Raji (cell line): ENCODE results near the gene HEG1.

Experiments
- POLR2A ChIP-seq: IDR thresholded peaks from 2 replicates; pipeline ENCODE4 v1.6.1; 2011; ENCODE audit warnings: low read depth, low read length, control low read depth; ENCODE audit not compliant: insufficient read depth

Gene HEG1

DNA sequence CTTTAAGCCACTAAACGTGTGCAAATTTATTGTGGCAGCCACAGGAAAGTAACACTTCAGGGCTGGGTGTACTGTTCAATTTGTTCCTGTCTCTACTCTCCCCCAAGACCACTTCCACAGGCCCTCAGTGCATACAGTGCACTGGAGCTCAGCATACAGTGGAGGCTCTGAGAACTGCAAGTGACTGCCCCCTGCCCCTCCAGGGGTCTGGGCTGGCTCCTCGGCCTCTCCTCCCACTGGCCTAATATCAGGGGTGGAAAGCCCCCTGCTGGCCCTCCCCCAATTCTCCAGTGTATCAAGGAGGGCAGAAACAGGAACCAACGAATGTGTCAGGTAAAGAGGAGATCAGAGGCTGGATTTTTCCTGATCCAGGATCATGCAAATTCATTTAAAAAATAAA lies 19.9 kb upstream of the HEG1 start:
- no peak for TF ChIP-seq POLR2A

DNA sequence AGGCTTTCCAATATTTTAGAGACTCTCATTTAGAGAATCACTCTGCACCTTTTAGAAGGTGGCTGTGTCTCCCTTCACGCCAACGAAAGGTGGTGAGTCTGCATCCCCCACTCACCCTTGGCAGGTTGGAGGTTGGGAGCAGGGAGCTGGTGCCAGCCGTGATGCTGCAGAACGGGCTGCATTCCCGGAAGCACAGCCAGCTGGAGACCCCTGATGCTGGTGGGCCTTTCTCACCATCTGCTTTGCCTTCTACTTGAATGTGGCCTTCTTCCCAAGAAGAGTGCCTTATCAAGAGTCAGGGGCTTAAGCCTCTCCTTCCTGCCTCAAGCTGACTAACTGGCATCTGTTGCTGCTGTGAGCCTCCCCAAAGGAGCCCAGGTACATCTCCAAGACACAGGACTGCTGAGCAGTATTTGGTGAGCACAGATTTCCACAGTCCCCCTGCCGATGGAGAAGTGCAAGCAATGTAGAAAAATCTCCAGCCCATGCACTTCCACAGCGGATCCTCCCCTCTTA lies 17.7 kb upstream of the HEG1 start:
- TF ChIP-seq POLR2A: no peak

DNA sequence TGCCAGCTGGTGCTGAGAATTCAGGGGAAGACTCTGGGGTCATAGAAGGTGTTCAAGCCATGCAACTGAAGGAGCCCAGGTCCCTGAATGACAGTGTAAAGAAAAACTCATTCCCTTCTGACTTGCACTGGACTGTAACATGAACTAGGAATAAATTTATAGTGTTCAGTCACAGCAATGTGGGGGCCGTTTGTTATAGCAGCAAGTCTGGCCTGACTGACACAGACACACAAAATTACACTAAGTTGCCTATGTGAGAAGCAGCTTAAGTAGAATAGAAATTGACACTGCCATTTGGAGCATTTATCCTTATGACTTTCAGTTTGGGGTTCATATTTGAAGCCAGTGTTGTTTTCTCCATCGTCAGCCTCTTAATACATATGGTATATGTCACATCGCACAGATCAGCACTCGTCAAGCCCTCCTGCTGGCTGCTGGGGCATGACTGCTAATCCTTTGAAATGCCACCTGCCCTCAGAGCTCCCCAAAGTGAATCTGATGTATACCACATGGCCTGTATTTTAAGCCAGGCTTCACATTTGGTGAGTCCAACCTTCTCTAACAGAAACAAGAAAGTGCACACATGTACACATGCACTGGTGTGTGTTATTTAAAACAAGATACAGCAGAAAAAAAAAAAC lies 17.1 kb upstream of the HEG1 start:
- TF ChIP-seq POLR2A: no peak

DNA sequence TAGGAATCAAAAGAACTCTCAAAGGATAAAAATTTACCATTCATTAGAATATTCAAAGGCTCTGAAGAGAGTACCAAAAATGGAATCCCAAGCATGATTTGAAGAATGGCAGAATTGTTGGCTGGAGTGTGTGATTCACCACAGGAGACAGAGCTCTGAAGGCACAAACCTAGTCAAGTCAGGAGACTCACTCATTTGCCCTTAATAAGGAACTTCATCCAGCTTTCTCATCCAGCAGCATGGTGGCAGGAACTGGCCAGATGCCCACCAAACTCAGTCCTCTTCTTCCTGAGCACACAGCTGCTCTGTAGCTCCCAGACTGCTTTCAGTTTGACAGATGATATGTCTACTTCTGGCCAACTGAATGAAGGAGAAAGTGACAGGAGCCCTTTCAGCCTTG lies 16.5 kb upstream of the HEG1 start:
- TF ChIP-seq POLR2A: no peak

DNA sequence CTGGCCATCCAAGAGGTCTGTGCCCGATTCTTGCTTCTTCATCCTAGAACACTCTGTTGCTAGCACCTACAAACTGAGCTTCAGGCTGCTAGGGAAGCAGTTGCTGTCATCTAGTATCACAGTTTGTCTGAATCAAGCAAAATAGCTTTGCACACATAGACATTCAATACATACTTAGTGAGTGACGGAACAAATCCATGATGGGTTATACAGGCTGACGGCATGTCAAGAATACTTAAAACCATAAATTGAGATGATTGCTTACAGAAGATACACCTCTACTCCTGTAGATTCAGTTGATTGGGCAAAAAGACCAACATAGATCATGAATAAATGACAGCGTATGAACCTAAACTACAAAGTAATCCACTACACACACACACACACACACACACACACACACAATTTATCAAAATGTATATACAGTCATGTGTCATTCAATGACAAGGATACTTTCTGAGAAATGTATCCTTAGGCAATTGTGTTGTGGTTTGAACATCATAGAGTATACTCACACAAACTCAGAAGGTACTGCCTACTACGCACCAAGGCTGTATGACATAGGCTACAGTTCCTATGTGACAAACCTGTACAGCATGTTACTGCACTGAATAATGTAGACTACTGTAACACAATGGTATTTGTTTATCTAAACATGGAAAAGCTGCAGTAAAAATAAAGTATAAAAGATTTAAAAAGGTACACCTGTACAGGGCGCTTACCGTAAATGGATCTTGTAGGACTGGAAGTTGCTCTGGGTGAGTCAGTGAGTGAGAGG lies 14.4 kb upstream of the HEG1 start:
- TF ChIP-seq POLR2A: no peak

DNA sequence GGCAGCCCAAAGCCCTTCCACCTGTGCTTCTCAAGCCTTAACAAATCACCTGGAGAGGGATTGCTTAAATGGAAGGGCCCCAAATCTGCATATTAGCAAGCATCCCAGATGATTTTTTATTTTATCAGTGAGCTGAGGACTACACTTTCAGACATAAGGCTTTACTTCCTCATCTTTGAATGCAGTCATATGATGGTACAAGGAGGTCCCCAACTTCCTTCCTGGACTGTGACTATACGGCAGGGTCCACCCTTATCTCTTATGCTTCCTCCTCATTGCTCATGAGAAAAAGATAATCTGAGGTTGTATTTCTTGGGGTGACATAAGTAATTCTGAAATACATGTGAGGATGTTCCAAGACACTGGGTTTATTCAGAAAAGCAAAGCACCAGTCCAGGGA lies 13.7 kb upstream of the HEG1 start:
- no peak for TF ChIP-seq POLR2A

DNA sequence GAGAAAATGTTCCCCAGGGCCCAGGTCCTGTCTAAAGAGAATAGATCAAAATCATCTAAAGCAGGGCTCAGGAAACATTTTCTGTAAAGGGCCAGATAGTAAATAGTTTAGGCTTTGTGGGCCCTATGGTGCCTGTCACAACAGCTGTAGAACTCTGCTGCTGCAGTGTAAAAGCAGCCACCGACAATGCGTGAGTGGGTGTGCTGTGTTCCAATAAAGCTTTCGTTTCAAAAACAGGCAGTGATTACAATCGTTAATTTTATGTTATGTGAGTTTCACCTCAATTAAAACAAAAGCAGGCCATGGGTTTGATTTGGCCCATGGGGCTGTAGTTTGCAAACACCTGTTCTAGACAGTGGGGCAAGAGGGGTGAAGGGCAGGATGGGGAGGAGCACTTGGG lies 12.5 kb upstream of the HEG1 start:
- no peak for TF ChIP-seq POLR2A

DNA sequence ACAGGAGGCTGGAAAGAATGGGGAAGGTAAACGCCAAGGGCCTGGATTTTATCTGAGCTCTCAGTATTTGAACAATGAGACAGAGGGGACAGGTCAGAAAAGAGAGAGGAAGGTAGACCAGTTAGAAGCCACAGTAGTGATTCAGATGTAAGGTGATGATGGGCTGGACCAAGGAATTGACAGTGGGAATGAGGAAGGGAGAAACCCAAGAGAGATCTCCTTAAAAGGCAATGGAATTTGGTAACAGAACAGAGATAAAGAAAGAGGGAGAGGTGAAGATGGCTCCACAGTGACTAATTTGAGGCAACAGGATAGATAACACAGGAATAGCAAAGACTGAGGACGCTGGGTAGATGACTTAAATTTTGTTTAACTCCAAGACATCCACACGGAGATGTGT lies 11.4 kb upstream of the HEG1 start:
- no peak for TF ChIP-seq POLR2A

DNA sequence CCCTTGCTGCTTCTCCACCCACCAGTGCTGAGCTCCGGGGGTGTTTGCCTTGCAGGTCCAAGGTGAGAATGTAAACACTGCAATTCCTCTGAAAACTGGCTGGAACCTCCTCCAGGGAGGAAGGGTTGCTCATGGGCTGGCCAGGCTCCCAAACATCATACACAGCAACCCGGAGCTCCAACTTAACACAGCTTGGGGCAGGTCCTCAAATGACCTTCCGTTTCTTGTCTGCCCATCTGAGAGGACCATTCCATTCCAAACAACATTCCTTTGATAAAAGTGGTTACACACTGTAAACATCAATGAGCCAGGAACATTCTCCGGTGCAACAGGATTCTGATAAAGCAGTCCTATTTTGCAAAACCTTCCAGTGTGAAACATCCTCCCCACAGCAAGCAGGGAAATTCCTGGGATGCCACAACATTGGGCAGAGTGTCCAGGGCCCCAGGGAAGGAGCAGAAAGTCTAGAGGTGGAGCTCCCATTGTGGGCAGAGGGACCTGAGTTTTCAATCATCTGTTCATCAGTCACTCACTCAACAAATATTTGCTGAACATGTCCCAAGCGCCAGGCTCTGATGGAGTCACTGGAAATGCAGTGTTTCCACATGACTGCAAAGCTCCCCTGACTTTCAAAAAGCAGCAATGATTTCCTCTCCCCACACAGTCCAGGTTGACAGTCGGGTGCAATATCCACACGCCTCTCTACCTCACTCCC lies 7.3 kb upstream of the HEG1 start:
- TF ChIP-seq POLR2A: no peak

DNA sequence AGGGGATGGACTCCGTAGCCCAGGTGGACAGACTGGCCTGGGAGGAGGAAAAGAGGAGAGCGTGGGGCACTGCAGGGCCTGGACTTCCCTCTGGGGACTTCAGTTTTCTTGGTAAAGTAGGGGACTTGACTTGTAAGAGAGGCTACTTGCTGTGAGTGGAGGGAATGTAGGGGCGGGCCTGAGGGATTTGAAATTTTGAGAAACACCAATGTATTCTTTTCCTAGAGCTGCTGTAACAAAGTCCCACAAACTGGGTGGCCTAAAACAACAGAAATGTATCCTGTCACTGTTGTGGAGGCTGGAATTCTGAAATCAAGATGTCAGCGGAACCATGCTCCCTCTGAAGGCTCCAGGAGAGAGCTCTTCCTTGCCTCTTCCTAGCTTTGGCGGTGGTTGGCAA lies 5.8 kb upstream of the HEG1 start:
- no peak for TF ChIP-seq POLR2A

DNA sequence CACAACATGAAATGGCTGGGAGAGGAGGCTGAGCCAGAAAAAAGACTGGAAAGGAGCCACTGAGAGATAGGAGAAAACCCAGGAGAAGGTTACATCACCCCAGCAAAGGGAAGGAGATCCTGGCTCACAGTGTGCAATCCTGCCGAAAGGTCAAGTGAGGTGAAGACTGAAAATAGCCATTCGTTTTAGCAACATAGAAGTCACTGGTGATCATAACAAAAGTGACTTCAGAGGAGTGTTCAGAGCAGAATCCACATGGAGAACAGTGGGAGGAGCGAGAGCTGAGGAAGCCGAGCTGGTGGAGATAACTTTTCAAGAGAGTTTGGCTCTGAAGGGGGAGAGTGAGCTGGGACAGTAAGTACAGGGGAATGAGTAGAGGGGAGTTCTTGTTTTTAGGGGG lies 5.4 kb upstream of the HEG1 start:
- no peak for TF ChIP-seq POLR2A

DNA sequence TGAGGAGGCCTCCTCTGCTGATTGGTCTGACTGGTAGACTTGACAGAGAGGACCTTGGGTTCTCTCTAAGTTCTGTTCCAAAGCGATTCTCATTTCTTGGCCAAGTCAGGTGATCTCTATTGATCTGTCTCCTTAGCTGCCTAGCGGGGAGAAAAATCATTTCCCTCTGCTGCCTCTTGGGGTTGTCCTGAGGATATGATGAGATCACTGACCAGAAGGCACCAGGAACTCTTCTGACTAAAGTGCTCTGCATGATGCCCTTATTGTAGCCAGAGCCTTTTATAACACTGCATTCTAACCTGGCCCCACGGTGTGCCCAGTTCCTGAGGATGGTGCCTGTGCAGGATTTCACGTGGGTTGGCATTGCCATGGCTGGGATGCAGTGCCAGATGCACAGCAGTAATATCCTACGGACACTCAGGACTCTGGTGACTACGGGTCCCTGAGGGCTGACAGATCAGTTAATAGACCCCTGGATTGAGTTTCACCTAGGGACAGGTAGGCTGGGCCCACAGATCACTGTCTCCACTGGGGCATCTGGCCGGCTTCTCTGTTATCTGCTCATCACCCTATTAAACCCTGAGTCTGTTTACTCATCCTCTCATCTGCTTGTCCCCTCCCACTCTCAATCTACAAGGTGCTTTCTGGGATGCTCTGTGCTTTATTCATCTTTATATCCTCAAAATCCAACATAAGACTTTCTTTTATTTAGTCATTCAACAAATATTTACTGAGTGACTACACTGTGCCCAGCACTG lies 3.9 kb upstream of the HEG1 start:
- no peak for TF ChIP-seq POLR2A

DNA sequence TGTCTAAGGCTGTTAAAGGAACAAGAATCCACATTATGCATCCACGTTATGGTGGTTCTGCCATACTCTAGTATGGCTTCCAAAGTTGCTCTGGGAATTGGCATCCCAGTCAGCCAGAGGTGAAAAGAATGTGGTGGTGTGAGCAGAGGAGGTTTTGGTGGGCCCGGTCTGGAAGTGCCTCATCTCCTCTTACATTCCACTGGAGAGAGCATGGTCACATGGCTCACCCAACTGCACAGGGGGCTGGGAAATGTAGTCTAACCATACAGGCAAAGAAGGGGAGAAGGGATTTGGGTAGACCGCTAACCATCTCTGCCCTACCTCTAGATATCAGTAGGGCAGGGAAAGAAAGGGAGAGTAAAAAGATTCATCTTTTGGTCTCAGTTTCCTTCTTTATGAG lies 3.2 kb upstream of the HEG1 start:
- no peak for TF ChIP-seq POLR2A

DNA sequence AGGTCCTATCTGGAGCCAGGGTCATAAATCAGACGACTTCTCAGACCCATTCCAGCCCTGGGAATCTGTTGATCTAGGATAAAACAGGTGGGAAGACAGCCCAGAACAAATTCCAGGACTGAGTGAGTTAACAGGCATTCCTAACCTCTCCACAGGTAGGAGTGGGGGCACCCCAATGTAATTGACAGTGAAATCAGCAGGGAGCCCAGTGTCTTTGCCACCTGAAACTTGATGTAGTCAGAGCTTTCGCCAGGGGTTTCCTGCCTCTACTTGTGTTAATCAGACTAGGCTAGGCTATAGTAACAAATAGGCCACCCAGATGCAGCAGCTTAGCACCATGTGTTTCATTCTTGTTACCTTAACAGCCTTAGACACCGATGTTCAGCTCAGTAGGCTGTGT lies 2.7 kb upstream of the HEG1 start:
- TF ChIP-seq POLR2A: no peak

DNA sequence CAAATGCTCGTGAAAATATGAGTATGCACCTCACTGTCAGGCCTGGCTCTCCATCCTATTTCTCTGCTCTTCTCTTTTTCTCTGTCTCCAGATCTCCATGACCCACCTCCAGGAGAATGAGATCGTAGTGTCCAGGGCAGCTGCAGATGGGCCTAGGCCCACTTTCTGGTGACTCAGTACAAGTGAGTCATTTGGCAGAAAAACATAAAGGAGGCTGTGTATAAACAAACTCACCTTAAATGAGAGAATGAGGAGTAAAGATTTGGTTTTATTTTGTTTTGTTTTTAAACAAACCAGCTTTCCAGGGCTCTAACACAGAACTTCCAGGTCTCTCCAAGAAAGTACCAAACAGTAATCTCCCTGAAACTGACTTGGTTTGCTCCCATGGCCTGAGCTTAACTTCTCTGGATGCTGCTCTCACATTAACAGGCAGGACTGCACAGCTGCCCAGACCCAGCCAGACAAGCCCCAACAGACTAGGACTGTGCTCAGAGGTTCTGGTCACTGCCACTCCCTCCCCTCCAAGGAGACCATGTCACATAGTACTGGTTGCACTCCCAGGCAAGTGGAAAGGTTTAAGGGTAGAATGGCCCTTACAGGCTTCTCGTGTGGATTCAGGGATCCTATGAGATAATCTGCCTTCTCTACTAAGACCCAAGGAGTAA lies 1.5 kb upstream of the HEG1 start:
- TF ChIP-seq POLR2A: no peak
